Measurements from ENCODE around the gene MEN1. TPM values are rescaled to one million over a fixed set of nuclear protein-coding genes. Genes with fewer than 3 reads are reported as not detected.
A peak's percentile ranks its signal among the peaks of the same experiment; 100 is the strongest.

MEN1 gene
- total RNA-seq, 1 donor from 2014 or later: 57.9 TPM

GRCh38 chr11:64764753-64765152 is 45.6 kb downstream of the MEN1 start:
- H3K27ac Mint-ChIP-seq (ENCODE audit: unreplicated experiment): peak overlapping the region; percentile 83

GRCh38 chr11:64764040-64764611 is 46.2 kb downstream of the MEN1 start:
- Mint-ChIP-seq H3K4me3 (peak overlapping the region; percentile 32), H3K4me1 (peaks cover 68% of the 10 kb centered on the region), H3K9me3 (no peaks in the 10 kb centered on the region), H3K27ac (ENCODE audit: unreplicated experiment) (no peak overlapping the region), H3K36me3 (ENCODE audit: low read depth) (peaks cover 43% of the 10 kb centered on the region), H3K27me3 (ENCODE audit: low read depth) (peaks cover 30% of the 10 kb centered on the region)
- DNase-seq (ENCODE audit: low read depth, low spot score): no peak
- no peak for TF ChIP-seq CTCF (conservative IDR thresholded peaks at IDR 0.05)

More at GRCh38 chr11:64764753-64765152, 45.6 kb downstream of the MEN1 start:
- Mint-ChIP-seq H3K36me3 (ENCODE audit: low read depth) (peaks cover 49% of the 10 kb centered on the region), H3K27me3 (ENCODE audit: low read depth) (peaks cover 24% of the 10 kb centered on the region), H3K9me3 (no peaks in the 10 kb centered on the region), H3K4me1 (peaks cover 66% of the 10 kb centered on the region), H3K4me3 (peak overlapping the region; percentile 47)
- no peak for DNase-seq (ENCODE audit: low read depth, low spot score)
- TF ChIP-seq CTCF (conservative IDR thresholded peaks at IDR 0.05): no peak

GRCh38 chr11:64763526-64764039 is 46.8 kb downstream of the MEN1 start:
- H3K9me3 Mint-ChIP-seq: no peaks in the 10 kb centered on the region
- DNase-seq (ENCODE audit: low read depth, low spot score): no peak
- TF ChIP-seq CTCF (conservative IDR thresholded peaks at IDR 0.05): no peak
- no peak overlapping the region for H3K27ac Mint-ChIP-seq (ENCODE audit: unreplicated experiment)
- peak overlapping the region; percentile 32 for H3K4me3 Mint-ChIP-seq
- peaks cover 37% of the 10 kb centered on the region for H3K36me3 Mint-ChIP-seq (ENCODE audit: low read depth)
- peaks cover 30% of the 10 kb centered on the region for H3K27me3 Mint-ChIP-seq (ENCODE audit: low read depth)
- H3K4me1 Mint-ChIP-seq: peaks cover 68% of the 10 kb centered on the region

GRCh38 chr11:64762674-64763525 is 47.5 kb downstream of the MEN1 start:
- Mint-ChIP-seq H3K36me3 (ENCODE audit: low read depth) (peaks cover 32% of the 10 kb centered on the region), H3K4me3 (peak overlapping the region; percentile 32), H3K27me3 (ENCODE audit: low read depth) (peaks cover 30% of the 10 kb centered on the region), H3K27ac (ENCODE audit: unreplicated experiment) (peak overlapping the region; percentile 54), H3K4me1 (peaks cover 64% of the 10 kb centered on the region), H3K9me3 (no peaks in the 10 kb centered on the region)
- TF ChIP-seq CTCF (conservative IDR thresholded peaks at IDR 0.05): no peak
- no peak for DNase-seq (ENCODE audit: low read depth, low spot score)

GRCh38 chr11:64762277-64762673 is 48.1 kb downstream of the MEN1 start:
- DNase-seq (ENCODE audit: low read depth, low spot score): no peak
- Mint-ChIP-seq H3K36me3 (ENCODE audit: low read depth) (peaks cover 26% of the 10 kb centered on the region), H3K4me1 (peaks cover 60% of the 10 kb centered on the region), H3K27ac (ENCODE audit: unreplicated experiment) (no peak overlapping the region), H3K4me3 (peak overlapping the region; percentile 77), H3K27me3 (ENCODE audit: low read depth) (peaks cover 30% of the 10 kb centered on the region), H3K9me3 (no peaks in the 10 kb centered on the region)
- TF ChIP-seq CTCF (conservative IDR thresholded peaks at IDR 0.05): no peak
